ENCODE measurements around the gene ODAD3.

ODAD3 gene

DNA sequence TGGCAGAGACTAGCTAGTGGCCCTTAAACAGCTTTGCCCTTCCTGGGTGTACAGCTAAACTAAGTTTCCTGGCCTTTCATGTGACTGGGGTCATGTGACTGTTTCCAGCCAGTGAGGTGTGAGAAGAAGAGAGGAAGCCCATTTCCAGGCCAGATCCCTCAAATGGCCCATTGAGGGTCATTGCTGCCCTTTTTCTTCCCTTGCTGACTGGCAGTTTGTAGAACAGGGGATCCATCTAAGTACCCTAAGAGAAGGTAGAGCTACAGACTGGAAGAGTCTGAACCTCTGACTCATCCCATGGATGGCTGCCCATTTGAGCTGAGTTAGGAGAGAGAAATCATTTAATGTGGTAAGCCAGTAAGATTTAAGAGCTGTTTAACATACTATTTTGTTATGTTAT is 57.7 kb downstream of the ODAD3 start:
- no peak for DNase-seq (ENCODE audit: low read depth in 3 of 3)

DNA sequence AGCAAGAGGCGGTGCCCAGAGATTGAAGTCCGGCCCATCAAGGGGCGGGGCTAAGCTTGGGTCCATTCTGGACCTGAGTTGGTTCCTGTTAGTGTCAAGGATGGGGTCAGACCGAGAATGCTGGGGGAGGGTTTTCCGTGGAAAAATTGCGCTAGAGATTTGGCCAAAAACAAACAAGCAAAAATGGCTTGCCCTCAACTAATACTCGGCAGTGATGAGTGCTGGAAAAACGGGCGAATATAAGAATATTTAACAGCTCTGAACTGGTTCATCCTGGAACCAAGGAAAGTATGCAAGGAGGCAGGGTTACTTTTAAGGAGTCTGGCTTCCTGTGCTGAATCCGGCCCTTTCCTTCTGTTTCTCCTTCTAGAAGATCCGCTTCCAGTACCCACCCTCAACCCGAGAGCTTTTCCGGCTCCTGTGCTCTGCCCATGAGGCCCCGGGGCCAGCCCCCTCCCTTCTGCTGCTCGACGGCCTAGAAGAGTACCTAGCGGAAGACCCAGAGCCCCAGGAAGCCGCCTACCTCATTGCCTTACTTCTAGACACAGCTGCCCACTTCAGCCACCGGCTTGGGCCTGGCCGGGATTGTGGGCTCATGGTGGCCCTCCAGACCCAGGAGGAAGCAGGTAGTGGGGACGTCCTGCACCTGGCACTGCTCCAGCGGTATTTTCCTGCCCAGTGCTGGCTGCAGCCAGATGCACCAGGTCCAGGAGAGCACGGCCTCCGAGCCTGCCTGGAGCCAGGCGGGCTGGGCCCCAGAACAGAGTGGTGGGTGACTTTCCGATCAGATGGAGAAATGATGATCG is 59.6 kb downstream of the ODAD3 start:
- peak; percentile 32 to 44 (median 44) for DNase-seq (ENCODE audit: low read depth in 3 of 3)

DNA sequence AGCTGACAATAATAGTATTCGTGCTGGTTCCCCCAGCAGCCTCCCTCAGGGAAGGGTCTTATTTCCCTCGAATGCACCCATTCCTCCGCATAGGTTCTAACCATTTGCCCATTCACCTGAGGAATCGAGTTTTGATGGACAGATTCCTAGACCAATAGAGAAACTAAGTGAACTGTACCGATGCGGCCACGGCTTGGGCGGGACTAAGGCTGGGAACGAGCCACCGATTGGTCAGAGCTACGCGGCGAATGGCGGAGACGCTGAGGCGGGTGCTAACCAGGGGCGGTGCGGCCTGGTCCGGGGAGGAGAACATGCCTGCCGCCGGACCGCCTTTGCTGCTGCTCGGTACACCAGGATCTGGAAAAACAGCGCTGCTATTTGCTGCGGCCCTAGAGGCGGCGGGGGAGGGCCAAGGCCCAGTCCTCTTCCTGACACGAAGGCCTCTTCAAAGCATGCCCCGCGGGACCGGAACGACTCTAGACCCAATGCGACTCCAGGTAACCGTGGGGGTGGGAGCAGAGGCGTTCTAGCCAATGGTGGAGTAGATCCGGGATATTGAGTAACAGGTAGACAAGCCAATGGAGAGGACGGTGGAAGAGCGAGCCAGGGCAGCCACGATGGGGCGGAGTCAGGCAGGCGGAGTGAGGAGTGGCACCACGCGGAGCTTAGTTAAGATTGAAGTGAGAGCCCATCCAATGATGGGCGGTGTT is 60.3 kb downstream of the ODAD3 start, which contains the start of gene SWSAP1:
Gene SWSAP1 (plus strand): TSS at position 234 of the 710 bp plus-strand sequence. CDS start 15 bp downstream, at position 249.
- peak; percentile 91 to 95 (median 94) for DNase-seq (ENCODE audit: low read depth in 3 of 3)

DNA sequence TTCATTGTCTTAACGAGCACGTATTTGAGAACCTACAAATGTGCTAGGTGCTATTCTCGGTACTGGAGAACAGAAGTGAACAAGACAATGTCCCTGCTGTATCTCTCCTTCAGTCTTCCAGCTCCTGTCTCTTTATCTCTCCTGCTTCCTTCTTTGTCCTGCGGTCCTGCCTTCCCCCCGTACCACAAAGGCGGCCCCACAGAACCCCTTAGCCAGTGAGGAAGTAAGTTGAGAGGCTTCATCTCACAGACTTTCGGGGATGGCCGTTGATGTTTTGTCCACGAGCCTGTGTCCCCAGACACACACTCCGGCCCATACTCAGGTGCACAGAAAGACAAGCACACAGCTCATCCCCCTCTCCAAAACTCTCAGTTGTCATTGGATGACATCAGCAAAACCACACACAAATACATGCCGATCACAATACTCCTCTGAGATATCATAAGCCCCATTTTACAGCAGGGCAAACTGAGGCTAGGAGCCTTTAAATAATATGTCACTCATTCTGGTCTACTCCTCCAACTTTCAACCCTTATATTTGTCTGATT is 61.0 kb downstream of the ODAD3 start:
- DNase-seq (ENCODE audit: low read depth in 3 of 3), result no peak

DNA sequence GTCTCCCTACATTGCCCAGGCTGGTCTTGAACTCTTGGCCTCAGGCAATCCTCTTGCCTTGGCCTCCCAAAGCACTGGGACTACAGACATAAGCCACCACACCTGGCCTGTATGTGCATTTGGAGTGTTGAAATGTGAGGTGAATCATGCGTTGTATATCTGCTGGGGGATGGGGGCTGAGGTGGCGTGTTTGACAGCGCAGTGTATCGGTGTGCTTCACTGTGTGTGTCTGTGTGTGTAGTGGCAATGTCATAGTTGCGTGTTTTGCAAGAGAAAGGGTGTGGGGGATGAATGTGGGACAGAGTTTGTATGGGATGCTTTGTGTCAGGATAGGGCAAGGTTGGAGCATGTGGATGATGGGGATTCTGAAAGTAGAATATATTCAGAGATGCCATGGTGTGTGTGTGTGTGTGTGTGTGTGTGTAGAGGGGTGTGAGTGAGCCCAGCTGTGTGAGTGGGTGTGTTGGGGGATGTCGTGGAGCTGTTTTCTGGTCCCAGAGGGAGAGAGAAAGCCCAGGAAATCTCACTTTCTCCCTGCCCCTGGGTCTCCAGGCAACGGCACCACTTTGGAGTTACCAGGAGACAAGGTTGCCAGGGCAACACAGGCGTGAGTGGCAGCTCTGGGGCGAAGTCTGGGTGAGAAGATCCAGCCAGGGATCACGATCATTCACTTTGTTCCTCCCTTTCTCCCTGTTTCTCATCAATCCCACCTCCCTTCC is 61.6 kb downstream of the ODAD3 start:
- DNase-seq (ENCODE audit: low read depth in 3 of 3), result no peak

DNA sequence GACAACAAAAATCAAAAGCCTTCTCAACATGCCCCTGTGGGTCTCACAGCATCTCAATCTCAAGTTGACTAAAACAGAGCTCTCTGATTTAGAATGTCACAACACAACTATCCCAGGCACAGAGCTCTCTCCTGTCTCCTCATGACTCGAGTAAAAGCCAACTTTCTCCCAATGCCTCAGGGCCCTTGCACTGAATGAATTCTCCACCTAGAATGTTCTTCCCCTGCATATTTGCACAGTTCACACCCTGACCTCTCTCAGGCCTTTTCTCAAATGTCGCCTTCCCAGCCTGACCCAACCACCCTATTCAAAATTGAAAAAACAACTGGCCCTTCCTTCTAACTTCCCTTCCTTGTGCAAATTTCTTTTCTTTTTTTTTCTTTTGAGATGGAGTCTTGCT is 64.2 kb downstream of the ODAD3 start:
- no peak for DNase-seq (ENCODE audit: low read depth in 3 of 3)

Measured in stimulated activated CD4-positive, alpha-beta T cell treated with anti-CD3 and anti-CD28 coated beads, TNF-alpha, amount 100 ng/mL, for 4 hours (primary cell).